ENCODE data around the gene HOXB6.

Gene HOXB6

DNA sequence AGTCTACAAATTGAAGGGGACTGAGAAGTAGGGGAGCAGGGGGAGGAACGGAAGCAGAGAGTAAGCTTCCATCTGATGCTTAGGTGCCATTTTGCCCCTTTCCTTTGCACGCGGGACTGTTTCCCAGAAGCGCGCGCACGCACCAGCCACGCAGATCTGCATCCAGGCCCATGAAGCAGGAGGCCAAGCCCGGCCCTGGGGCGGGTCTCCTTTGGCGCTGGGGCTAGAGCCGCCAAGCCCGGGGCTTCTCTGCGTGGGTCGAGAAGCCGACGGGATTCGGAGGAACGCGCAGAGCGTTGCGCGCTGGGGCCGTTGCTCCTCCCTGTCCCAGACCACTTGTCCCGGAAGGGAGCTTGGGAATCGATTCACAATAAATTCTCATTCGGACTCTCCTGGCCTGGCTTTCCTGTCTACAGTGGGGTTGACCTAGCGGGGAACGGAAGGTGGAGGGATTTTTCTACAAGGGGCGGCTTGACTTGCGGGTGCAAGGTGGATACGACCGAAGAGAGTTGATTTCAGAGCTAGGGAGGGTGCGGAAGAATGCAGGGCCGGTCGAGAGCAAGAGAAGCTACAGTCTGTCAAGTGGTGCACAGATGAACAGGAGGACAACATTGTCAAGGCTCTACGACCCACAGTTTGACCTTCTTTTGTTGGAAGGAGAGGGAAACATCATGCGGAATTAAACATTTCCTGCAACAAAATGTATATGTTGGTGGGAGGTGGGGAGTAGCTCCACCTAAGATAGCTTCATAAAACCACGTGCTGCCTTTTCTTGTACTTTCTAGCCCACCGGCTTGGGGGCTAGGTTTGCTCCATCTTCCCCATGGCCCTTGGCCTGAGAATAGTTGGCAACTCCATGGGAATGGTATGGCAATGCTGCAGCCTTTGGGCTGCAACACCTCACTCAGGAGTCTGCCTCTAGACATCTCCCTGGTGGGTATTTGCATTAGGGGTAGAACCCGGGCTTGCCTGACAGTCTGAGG, 16.9 kb upstream of the HOXB6 start:
- no peak for FAIRE-seq

DNA sequence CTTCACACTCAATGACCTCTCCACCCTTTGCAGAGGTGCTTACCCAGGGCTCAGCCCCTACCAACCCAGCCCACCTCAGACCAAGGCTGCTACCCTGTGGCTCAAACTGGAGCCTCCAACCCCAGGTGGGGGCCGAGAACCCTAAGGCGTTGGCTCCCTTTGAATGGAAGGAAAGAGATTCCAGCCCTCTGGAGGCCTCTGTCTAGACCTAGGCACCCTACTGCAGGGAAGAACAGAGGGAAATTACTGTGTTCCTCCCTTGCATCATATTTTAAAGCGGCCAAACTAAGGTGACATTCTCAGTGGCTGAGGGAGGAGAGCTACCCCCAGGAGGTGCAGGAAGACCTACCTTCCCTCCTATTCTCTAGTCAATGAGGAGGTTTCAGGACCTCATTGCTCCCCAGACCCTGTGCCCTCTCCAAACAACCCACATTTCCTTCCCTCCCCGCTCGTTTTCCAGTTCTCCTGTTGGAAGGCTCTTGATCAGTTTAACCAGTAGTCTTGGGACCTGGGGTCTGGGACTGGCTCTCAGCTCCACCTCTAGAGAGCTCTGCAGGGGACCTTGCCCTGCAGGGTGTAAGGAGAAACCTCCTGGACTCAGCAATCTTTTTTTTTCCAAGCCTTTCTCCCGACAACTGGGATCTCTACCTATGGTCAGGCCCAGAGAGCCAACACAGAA, 15.8 kb upstream of the HOXB6 start:
- no peak for FAIRE-seq

DNA sequence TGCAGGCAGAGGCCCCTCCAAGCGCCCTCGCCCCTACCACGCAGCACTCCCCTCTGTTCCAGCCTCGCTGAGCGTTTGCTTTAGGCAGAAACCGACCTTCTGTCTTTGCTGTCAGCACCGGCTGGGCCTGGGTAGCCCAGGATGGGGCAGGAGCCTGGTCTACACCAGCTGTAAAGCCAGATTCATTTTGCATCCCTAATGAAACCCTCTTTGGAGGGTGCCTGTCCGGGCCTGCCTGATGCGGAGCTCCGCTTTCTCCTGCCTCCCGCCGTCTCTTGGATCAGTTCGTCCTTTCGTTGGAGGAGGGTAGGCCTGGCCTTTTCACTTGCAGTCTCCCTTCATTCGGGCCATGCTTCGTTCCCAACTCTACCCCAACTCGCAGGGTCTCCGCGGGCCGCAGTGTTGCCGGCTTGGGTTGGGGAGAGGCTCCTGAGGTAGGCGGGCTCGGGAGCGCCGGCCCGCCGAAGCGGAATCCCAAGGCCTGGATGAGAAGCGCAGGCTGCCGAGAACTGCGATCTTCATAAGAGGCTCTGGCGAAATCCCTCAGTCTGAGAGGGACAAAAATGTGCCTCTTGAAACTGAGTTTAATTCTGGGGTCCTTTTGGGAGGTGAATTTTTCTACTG, 15.2 kb upstream of the HOXB6 start:
- no peak for FAIRE-seq

DNA sequence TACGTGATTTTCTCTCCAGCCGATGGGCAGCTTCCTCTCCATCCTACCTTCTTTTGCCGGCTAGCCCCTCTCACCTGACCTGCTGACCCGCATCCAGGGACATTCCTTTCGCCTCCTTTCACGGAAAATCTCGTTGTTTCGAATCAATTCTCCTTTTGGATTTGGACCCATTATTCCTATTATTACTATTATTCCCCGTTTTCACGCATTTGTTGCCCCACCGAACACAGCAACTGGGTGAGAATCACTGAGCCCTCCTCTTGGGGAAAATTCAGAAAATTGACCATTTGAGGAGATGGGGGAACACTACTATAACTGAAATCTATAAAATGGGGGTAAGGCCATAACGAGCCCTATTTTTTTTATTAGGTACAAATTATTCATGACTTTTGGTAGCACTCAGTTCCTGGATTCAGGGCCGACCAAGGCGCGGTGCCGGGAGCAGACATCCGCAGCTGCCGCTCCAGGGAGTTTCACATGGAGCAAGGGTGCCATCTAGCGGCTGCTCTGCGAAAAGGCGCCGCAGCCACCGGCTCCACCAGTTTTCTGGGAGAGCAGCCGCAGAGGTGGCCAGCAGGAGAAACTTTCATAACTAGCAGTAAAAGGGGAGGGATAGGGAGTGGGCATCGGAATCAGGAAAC, 13.6 kb upstream of the HOXB6 start:
- no peak for FAIRE-seq

DNA sequence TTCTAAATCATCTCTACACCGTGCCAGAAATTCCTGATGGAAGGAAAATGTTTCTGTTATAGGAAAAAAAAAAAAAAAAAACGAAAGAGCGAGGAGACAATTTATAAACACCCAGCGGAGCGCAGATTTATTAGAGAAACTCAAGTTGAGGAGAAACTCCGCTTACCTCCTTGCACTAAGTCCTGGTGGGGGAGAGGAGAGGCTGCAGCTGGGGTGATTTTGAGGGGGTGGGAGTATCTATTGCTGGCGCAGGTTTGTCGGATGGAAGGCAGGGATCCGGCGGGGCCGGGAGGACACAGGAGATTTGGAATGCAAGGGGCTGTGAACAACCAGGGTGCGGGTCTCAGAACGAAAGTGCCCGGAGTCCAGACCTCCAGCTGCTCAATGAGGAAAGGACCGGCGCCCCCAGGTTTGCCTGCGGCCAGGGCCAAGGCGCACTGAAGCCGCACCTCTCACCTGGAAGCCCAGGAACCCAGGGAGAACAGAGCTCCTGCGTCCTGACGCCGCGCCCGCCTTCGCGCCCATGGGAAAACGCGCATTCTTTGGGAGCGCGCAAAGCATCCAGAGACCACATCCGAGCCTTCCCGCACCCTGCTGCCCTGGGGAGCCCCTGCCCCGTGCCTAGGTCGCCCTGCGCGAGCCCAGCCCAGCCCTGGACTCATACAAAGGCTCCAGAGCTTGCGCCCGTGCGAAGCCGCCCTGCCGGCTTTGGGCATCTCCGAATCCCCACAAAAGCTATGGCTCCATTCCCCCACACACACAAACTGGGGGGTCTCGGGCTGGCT, 12.9 kb upstream of the HOXB6 start:
- FAIRE-seq: no peak

DNA sequence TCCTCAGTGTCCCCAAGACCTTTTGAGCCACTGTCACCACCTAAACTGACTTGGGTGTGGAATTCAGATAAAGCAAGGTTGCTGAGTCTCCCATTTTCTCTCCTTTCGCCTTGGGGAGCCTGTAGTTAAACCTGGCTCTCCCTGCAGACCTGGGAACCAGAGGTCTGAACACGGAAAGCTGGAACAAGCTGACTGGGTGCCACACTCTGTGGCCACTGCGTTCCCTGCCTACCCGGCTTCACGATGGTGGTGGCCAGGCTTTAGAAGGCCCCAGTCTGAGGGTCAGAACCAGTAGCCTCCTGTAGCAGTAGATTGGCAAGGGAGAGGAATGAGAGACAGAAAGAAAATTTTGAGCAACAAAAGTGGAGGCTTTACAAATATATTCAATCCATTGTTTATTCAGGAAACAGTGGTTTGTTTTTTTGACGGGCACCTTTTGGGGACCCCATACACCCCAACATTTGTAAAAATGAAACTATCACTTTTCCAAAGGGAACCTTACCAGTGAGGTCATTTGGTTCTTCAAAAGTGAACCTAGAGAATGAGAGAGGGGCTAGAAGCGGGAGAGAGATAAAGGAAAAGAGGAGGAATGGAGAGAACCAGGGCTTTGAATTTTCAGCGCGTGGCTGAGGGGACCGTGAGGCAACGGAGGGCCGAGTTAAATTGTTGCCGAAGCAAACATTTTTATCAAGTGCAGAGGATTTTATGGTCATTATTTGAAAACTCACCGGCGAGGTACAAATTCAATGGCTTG, 12.1 kb upstream of the HOXB6 start:
- FAIRE-seq: no peak

DNA sequence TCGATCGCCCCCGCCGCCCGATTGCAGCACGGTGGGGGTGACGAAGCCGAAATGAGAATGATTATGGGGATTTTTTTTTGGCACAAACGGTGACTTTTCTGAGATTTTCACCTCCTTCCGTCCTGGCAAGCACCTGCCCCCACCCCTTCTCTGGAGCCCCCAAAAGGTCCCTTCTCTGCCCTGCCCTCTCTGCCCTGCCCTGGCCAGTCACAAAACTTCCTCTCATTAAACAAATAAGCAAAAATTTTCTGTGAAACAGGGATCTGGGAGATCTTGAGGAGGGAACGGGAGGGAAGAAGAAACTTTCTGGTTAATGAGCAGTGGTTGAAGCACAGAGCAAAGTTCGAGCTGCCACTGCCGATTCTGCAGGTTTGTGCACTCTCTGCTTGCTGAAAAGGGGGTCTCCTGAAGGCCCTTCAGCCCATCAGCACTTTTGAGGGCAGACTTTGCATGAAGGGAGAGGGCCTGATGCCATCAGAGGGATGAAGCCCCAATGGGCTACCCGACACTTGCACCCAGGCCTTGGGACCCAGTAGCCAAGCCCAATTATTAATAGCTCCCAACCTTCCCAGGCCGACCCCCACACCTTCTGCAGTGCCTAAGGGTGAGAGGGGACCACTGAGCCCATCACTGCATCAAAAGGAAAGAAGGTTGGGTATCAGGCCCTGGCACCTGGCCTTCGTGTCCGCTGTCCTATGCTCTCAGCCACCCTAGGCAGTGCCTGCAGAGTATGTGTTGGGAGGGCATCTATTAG, 11.4 kb upstream of the HOXB6 start:
- no peak for FAIRE-seq

DNA sequence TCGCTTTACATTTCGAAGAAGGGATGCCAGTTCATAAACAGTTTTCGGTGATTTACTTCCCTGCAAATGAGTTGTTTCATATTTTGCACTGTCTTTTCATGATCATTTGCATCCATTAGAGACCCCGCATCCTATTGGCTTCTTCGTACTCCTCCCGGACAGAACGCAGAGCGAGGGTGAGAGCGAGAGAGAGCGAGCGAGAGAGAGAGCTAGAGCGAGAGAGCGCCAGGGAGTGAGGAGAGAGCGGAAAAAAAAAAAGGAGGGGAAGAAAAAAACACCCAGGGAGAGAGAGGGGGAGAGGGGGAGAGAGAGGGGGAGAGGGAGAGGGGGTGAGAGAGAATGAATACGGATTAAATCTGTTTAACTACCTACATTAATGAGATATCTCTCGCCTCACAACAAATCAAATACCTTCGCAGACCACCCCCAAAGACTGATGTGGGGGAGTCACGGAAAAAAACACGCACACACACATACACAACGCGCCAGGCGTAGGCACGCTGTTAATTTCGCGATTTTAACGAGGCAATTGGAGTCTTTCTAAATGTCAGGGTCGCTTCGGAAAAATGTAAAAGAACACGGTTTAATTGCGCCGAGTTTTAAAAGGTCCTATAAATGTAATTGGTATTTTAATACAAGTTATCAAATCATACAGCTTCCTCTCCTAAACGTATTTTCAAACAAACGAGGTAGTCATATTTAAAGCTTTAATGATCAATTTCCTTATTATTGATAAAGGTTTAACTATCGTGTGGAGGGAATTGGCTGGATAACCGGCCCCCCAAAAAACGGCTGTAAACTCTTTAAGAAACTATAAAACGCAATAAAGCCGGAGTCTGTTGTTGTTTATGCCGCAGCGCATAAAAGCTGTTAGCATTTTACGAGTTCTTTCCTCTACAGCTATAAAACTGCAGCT, 10.5 kb upstream of the HOXB6 start, which contains the start of gene HOXB8:
Gene HOXB8, minus strand, starts transcription at position 246 of the 916 bp plus-strand sequence. CDS start 588 bp downstream, outside the sequence.
- FAIRE-seq: no peak

DNA sequence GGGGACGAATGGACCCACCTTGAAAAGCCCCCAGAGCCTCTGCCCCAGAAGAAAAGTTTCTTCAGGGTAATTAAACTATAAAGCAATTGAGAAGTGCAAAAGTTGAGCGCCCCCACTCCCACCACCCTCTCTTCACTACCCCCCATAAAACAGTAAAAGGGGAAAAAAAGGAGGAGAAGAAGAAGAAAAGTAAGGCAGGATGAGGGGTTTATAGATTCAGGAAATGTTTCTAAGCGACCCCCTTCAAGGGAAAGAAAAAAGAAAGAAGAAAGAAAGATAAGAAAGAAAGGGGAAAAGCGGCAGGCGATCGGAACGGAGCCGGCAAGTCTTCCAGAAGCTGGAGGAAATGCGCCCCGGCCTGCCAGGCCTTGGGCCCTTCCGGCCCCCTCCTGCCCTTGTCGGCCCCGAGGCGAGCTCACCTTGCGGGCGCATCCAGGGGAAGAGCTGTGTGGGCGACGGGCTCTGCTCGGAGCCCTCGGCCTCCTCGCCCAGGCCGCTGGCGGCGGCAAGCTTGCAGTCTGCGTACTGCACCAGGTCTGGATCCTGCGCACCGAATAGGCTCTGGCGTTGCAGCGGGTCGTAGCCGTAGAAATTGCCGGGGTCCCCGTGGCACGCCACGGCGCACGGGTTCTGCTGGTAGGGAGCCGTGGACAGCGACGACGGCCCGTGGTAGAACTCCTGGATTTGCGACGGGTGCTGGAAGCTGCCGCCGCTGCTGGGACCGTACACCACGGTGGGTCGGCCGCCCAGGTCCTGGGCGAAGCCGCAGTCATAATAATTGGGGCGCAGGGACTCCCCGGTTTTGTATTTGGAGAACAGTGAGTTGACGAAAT, 9.3 kb upstream of the HOXB6 start:
- FAIRE-seq: no peak

DNA sequence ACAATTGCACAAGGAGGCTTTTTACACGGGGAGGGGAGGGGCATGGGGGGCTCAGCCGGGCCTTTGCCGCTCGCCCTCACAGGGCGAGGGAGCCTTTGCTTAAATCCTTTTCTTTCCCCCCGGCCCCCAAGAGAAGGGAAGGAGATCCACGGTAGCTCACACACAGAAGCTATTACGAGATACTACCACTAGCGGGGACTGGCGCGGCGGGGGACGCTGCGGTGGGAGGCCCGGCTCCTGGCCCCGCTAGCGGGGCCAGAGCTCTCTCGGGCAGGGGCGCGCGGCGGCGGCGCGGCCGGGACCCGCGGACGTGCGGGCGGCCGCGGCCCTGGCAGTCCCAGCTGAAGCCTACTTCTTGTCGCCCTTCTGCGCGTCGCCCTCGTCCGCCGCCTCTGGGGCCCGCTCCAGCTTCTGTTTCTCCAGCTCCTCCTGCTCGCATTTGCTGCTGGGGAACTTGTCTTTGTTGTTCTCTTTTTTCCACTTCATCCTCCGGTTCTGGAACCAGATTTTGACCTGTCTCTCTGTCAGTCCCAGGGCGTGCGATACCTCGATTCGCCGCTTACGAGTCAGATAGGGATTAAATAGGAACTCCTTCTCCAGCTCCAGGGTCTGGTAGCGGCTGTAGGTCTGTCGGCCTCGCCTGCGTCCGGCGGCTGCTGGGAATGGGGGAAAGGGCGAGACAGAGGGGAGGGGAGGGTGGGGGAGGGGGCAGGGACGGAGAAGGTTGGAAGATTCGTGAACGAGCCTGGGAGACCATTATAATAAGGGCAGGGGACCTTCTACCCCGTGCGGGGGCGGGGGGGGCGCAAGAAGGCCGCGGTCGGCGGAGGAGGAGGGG, 8.3 kb upstream of the HOXB6 start:
- no peak for FAIRE-seq

DNA sequence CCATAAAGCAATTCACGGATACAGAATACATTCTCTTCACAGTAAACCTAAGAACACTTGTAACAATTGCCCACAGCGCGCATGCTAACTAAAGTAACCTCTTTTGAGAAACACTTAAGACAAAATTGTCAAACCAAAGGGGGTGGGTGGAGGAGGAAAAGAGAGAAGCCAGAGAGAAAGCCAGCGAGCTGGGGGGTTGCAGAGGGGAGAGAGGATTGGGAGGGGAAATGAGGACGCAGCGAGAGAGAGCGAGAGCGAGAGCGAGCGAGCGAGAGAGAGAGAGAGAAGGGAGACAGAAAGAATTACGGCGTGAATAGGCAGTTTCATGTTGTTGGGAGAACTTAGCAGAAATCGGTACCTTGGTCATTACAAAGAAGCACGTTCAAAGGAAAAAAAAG, 7.7 kb upstream of the HOXB6 start:
- no peak for FAIRE-seq

DNA sequence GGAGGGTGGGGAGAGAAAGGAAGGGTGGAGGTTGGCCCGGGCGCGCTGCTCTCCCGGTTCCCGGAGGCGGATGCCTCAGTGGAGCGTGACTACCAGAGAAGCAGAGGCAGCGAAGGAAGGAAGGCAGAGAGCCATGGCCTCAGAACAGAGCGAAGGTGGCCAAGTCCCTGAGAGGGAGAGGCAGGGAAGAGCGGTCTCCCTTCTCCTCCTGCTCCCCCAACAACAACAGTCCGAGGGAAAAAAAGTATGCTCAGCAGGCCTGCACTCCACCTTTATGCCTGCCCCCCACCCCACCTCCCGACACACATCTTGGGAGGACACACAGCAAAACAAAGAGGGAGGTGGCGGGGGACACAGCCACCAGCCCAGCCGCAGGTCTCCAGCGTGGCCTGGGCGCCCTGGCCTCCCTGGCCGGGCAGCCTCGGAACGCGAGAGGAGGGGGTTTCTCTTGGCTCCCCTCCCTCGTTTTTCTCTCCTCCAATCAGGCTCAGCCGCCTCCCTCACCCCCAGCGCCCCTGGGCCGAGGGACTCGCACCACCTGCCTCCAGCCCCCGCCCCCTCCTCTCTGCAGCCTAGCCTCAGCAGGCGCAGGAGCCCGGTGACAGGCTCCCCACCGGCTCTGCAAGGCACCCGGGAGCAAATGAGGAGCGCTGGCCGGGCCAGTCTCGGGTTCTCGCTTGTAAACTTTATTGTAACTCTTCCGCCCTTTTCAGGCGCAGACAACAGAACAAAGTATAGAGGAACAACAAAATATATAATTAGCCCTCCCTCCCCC, 7.1 kb upstream of the HOXB6 start:
- FAIRE-seq: no peak

DNA sequence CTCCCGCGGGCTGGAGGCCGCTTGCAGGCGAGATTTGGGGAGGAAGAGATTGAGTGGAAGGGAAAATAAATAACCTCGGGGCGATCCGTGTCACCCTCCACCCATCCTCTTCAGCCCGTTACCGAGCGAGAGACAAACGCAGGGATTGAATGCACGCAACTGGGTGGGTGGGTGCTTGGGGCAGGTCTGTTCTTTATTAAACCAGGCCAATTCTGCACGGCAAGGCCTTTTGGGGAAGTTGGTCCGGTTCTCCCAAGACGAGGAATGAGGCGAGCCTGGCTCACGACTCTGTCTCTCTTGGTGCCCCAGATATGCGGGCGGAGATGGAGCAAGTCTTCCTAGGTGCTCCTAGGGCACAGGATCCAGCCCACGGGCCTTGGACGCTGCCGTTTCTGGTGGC, 6.4 kb upstream of the HOXB6 start:
- no peak for FAIRE-seq

DNA sequence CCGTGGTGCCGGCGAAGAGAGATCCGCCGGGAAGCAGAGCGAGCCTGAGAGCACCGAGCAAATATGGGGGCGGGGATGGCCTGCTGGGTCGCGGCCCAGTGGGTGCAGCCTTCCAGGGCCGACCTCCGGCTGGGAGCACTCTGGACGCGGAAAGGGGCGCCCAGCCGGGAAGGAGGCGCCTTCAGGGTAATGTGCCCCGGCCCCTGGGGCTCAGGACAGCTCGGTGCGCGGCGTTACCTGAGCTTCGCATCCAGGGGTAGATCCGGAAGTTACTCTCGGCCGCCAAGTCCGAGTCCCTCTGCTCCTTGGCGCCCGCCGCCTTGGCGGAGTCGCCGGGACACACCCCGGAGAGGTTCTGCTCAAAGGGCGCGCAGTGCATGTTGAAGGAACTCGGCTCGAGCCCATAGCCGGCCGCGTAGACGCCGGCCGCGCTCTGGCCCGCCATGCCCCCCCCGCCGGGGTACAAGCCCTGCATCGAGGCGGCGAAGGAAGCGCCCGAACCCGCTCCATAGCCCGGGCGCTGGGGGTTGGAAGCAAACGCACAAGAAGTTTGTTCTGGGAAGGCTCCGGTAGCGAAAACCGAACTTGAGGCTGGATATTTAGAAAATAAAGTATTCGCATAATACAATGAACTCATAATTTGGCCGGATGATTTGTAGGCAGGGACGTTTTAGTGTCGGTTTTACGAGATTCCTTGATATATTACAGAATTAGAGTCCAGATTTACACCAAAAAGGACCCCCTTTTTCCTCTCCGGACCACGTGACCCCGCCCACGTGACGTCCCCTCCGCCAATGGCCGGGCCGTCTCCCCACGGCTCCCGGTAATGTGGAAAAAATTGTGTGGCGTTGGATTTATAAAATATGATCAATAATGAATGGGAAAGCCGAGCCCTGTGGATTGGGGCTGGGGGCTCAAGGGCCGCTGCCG, 5.8 kb upstream of the HOXB6 start, which contains the start of gene HOXB7:
Gene HOXB7, minus strand, starts transcription at position 736 of the 930 bp plus-strand sequence. Its CDS starts 99 bp downstream, at position 637.
- FAIRE-seq: no peak

DNA sequence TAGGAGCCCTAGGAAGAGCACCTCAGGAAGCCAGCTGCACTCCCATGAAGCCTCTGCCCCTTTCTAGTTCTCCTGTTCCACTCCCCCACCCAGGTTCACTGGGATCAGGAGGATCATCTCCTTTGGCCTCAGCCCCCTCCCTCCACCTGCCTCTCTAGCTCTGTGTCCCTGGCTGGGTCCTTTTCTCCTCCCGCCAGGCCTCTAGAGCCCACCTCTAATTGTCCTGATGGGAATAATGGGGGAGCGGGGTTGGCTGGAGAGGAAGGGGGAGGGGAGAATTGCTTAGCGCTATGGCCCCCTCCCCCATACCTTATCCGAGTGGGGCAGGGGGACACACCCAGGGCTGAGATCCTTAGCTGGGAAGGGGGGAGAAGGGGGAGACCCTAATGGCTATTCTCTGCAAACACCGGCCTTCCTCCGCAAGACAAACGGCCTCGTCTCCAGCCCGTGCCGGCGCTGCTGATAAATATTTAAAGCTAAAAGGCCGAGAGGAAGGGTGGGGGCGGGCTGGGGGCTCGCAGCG, 5.0 kb upstream of the HOXB6 start:
- no peak for FAIRE-seq

All from islet of Langerhans (tissue), 1 donor.